ENCODE measurements around the gene MAFG.

MAFG gene

DNA sequence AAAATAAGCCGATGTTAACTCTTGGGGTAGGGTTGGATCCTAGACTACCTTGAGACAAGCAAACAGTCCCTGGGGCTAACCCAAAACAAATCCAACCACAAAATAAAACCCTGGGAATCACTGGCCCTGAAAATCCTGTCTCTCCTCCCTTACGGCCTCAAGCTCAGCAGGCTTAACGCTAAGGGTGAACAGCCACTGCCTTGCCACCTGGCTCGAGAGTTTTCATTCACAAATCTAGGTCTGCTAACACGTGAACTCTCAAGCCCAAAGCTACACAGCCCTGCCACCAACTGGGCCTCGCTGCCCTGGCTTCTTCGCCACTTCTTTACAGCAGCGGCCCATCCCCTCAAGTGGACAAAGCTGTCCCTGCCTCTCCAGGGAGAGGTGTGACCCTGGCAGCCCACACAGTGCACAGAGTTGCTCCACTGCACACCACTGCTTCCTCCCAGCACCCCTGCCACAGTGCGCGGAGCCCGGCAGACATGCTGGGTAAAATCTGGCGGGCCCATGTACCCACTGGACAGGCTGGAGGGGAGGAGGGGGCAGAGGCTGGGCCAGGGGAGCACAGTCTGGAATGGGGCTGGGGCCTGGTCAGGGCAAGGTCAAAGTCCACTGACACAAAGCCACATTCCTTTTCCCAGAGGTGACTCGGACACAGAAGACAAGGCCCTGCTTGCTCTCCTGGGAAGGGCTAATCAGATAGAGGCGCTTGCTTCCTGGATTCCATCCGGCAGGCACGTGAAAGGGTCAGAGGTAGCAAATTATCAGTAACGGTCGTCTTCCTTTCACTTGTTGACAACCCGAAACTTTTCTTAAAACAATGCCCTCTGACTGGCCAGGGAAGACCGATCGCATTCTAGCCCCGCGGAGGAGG lies 17.3 kb downstream of the MAFG start:
- H3K4me3 ChIP-seq (ENCODE audit: low read depth, low read length): peak overlapping the region; percentile 94
- H3K27ac ChIP-seq (ENCODE audit: low read depth, low read length): peak overlapping the region; percentile 48
- H3K14ac ChIP-seq (ENCODE audit: low read length): peak overlapping the region; percentile 72
- peak overlapping the region; percentile 79 for H3K9ac ChIP-seq (ENCODE audit: low read length)
- H3K27me3 ChIP-seq (ENCODE audit: insufficient read depth, low read length): no peaks in the 10 kb centered on the region
- peak overlapping the region; percentile 59 for H2BK120ac ChIP-seq (ENCODE audit: insufficient read depth, low read length, poor library complexity)
- H3K4ac ChIP-seq (ENCODE audit: low read depth, low read length): peak overlapping the region; percentile 11
- peaks cover 4% of the 10 kb centered on the region for H3K79me2 ChIP-seq (ENCODE audit: control insufficient read depth, insufficient read depth, low read length, poor library complexity)
- H4K91ac ChIP-seq (ENCODE audit: low read depth, low read length): peak overlapping the region; percentile 67
- WGBS (ENCODE audit: extremely low coverage, insufficient coverage, insufficient read length): no CpG with 5 or more reads among the region's 23 CpGs
- H3K36me3 ChIP-seq (ENCODE audit: control insufficient read depth in 1 of 2, insufficient read depth in 2 of 2, low read length in 2 of 2): peaks cover 74 to 75% of the 10 kb centered on the region in 2 experiments
- no peaks in the 10 kb centered on the region for H3K9me3 ChIP-seq (ENCODE audit: insufficient read depth, low read depth, low read length)
- no peak overlapping the region for H2AK5ac ChIP-seq (ENCODE audit: low read length)
- H3K4me2 ChIP-seq (ENCODE audit: low read length): peak overlapping the region; percentile 95
- H4K8ac ChIP-seq (ENCODE audit: low read depth, low read length): no peak overlapping the region
- peak overlapping the region; percentile 1 for H2AFZ ChIP-seq (ENCODE audit: insufficient read depth, low read length, poor library complexity)
- H3K79me1 ChIP-seq (ENCODE audit: low read length): peaks cover 3% of the 10 kb centered on the region
- no peak overlapping the region for H2BK12ac ChIP-seq (ENCODE audit: low read length)
- no peak overlapping the region for H2BK5ac ChIP-seq (ENCODE audit: low read depth, low read length, poor library complexity)
- H3K18ac ChIP-seq (ENCODE audit: low read length): no peak overlapping the region
- peaks cover 6% of the 10 kb centered on the region in 2 experiments for H3K4me1 ChIP-seq (ENCODE audit: control insufficient read depth in 1 of 2, insufficient read depth in 2 of 2, low read length in 2 of 2)
- peak in 1 of 2 donors; percentile 78 for DNase-seq
- H3K23ac ChIP-seq (ENCODE audit: low read length): no peak overlapping the region
- H4K12ac ChIP-seq (ENCODE audit: low read depth, low read length): no peak overlapping the region

DNA sequence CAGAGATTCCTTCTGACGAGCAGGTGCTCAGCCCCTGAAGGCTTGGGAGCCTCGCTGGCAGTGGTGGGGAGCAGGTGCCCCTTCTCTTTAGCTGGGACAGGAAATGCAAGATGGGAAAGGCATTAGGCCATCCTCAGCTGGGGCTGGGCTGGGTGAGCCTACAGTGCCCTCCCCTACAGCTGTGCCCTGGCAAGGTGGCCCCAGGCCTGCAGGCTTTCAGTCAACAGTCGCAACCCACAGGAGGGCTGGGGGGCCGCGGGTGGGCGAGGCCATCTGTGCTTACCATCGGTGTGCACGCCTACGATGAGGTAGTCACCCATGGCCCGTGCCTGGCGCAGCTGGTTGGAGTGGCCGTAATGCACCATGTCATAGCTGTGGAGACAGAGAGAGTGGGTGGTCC lies 18.3 kb downstream of the MAFG start:
- Histone ChIP-seq H3K4me1 (ENCODE audit: control insufficient read depth in 1 of 2, insufficient read depth in 2 of 2, low read length in 2 of 2) (peaks cover 6% of the 10 kb centered on the region in 2 experiments), H4K12ac (ENCODE audit: low read depth, low read length) (no peak overlapping the region), H3K9ac (ENCODE audit: low read length) (no peak overlapping the region), H3K18ac (ENCODE audit: low read length) (peak overlapping the region; percentile 3), H4K8ac (ENCODE audit: low read depth, low read length) (no peak overlapping the region), H3K27me3 (ENCODE audit: insufficient read depth, low read length) (no peaks in the 10 kb centered on the region), H3K9me3 (ENCODE audit: insufficient read depth, low read depth, low read length) (no peaks in the 10 kb centered on the region), H2BK120ac (ENCODE audit: insufficient read depth, low read length, poor library complexity) (no peak overlapping the region), H3K23ac (ENCODE audit: low read length) (no peak overlapping the region), H2AFZ (ENCODE audit: insufficient read depth, low read length, poor library complexity) (no peak overlapping the region), H2BK5ac (ENCODE audit: low read depth, low read length, poor library complexity) (no peak overlapping the region), H2AK5ac (ENCODE audit: low read length) (no peak overlapping the region), H3K4me3 (ENCODE audit: low read depth, low read length) (no peak overlapping the region), H3K79me2 (ENCODE audit: control insufficient read depth, insufficient read depth, low read length, poor library complexity) (peaks cover 4% of the 10 kb centered on the region), H3K4ac (ENCODE audit: low read depth, low read length) (no peak overlapping the region), H3K4me2 (ENCODE audit: low read length) (no peak overlapping the region), H4K91ac (ENCODE audit: low read depth, low read length) (no peak overlapping the region), H3K79me1 (ENCODE audit: low read length) (peaks cover 3% of the 10 kb centered on the region), H3K27ac (ENCODE audit: low read depth, low read length) (no peak overlapping the region), H3K14ac (ENCODE audit: low read length) (no peak overlapping the region), H3K36me3 (ENCODE audit: control insufficient read depth in 1 of 2, insufficient read depth in 2 of 2, low read length in 2 of 2) (peaks cover 74 to 75% of the 10 kb centered on the region in 2 experiments), H2BK12ac (ENCODE audit: low read length) (no peak overlapping the region)
- DNase-seq: no peak
- WGBS (ENCODE audit: extremely low coverage, insufficient coverage, insufficient read length): no CpG with 5 or more reads among the region's 12 CpGs

DNA sequence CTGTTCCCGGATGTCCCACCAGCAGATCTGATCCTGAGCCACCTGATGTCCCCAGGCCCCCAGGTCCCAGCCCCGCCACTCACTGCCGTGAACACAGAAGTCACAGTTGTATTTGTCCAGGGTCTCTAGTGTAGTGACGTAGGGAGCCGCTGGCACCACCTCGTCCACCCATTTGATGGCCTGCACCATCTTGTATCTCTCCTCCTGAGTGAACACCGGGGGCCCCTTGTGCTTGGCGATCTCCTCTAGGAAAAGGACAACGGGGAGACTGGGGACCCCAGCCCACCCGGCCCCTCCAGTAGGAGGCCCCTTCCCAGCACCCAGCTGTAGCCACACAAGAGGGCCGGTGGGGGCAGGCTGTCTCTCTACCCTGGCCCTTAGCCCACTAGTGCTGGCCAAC lies 18.7 kb downstream of the MAFG start:
- no peak overlapping the region for H3K14ac ChIP-seq (ENCODE audit: low read length)
- H2AFZ ChIP-seq (ENCODE audit: insufficient read depth, low read length, poor library complexity): no peak overlapping the region
- H3K27me3 ChIP-seq (ENCODE audit: insufficient read depth, low read length): no peaks in the 10 kb centered on the region
- H2AK5ac ChIP-seq (ENCODE audit: low read length): no peak overlapping the region
- no peak overlapping the region for H3K4me3 ChIP-seq (ENCODE audit: low read depth, low read length)
- no peak overlapping the region for H3K23ac ChIP-seq (ENCODE audit: low read length)
- H3K27ac ChIP-seq (ENCODE audit: low read depth, low read length): no peak overlapping the region
- no peak for DNase-seq
- no peak overlapping the region for H4K12ac ChIP-seq (ENCODE audit: low read depth, low read length)
- no peak overlapping the region for H3K4me2 ChIP-seq (ENCODE audit: low read length)
- H2BK12ac ChIP-seq (ENCODE audit: low read length): no peak overlapping the region
- no CpG with 5 or more reads among the region's 11 CpGs for WGBS (ENCODE audit: extremely low coverage, insufficient coverage, insufficient read length)
- H3K18ac ChIP-seq (ENCODE audit: low read length): no peak overlapping the region
- H3K4me1 ChIP-seq (ENCODE audit: control insufficient read depth in 1 of 2, insufficient read depth in 2 of 2, low read length in 2 of 2): peaks cover 6% of the 10 kb centered on the region in 2 experiments
- H3K36me3 ChIP-seq (ENCODE audit: control insufficient read depth in 1 of 2, insufficient read depth in 2 of 2, low read length in 2 of 2): peaks cover 74 to 75% of the 10 kb centered on the region in 2 experiments
- H3K9ac ChIP-seq (ENCODE audit: low read length): no peak overlapping the region
- H3K79me1 ChIP-seq (ENCODE audit: low read length): peaks cover 3% of the 10 kb centered on the region
- no peak overlapping the region for H4K8ac ChIP-seq (ENCODE audit: low read depth, low read length)
- peaks cover 4% of the 10 kb centered on the region for H3K79me2 ChIP-seq (ENCODE audit: control insufficient read depth, insufficient read depth, low read length, poor library complexity)
- H3K4ac ChIP-seq (ENCODE audit: low read depth, low read length): no peak overlapping the region
- H2BK5ac ChIP-seq (ENCODE audit: low read depth, low read length, poor library complexity): no peak overlapping the region
- no peak overlapping the region for H2BK120ac ChIP-seq (ENCODE audit: insufficient read depth, low read length, poor library complexity)
- H3K9me3 ChIP-seq (ENCODE audit: insufficient read depth, low read depth, low read length): no peaks in the 10 kb centered on the region
- H4K91ac ChIP-seq (ENCODE audit: low read depth, low read length): no peak overlapping the region

DNA sequence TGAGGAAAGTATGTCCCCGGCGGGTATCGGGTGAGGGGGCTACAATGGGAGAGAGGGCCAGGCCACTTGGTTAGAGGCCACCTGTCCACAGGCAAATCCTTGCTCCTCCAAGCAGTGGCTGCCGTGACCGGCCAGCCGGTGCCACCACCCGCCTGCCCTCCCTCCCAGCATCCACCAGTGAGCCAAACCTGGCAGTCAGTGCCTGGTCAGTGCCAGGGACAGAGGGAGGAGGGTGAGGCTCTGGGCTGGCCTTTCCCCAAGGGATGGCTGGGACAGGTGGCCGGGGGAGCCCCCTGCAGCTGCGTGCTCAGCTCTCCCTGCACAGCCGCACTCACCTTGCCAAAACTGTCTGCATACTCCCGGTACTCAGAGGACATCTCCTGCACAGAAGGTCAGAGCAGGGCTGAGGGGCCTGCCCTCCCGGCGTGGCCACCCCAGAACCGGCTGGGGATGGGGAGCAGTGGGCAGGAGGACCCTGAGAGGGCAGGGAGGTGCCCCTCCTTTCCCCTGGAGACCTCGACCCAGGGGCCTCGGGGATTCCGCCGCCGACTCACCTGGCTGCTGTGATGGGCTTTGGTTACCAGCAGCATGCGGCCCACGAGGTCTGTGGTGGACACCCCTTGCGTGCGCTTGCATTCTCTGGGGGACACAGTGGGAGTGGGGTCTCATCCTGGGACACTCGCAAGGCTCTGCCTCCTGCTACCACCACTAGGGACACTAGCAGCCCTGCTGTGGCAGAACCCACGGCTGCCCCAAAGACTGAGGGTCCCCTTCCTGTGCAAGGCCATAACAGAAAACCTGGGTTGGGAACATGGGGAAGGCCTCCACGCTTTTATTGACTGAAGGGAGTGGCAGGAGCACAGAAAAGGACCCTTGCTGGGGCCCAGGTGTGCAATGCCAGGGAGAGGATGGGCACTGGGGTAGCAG lies 20.1 kb downstream of the MAFG start:
- H4K91ac ChIP-seq (ENCODE audit: low read depth, low read length): no peak overlapping the region
- peaks cover 2% of the 10 kb centered on the region for H3K9me3 ChIP-seq (ENCODE audit: insufficient read depth, low read depth, low read length)
- no peak overlapping the region for H3K27ac ChIP-seq (ENCODE audit: low read depth, low read length)
- H4K12ac ChIP-seq (ENCODE audit: low read depth, low read length): no peak overlapping the region
- H4K8ac ChIP-seq (ENCODE audit: low read depth, low read length): no peak overlapping the region
- H2BK5ac ChIP-seq (ENCODE audit: low read depth, low read length, poor library complexity): no peak overlapping the region
- no peak overlapping the region for H3K18ac ChIP-seq (ENCODE audit: low read length)
- no peak overlapping the region for H2BK12ac ChIP-seq (ENCODE audit: low read length)
- no peak overlapping the region for H3K4ac ChIP-seq (ENCODE audit: low read depth, low read length)
- H3K14ac ChIP-seq (ENCODE audit: low read length): no peak overlapping the region
- no peak overlapping the region for H3K9ac ChIP-seq (ENCODE audit: low read length)
- H2BK120ac ChIP-seq (ENCODE audit: insufficient read depth, low read length, poor library complexity): no peak overlapping the region
- peaks cover 4% of the 10 kb centered on the region for H3K79me2 ChIP-seq (ENCODE audit: control insufficient read depth, insufficient read depth, low read length, poor library complexity)
- peaks cover 65 to 71% of the 10 kb centered on the region in 2 experiments for H3K36me3 ChIP-seq (ENCODE audit: control insufficient read depth in 1 of 2, insufficient read depth in 2 of 2, low read length in 2 of 2)
- H3K4me3 ChIP-seq (ENCODE audit: low read depth, low read length): no peak overlapping the region
- H3K23ac ChIP-seq (ENCODE audit: low read length): no peak overlapping the region
- peaks cover 6 to 12% of the 10 kb centered on the region in 2 experiments for H3K4me1 ChIP-seq (ENCODE audit: control insufficient read depth in 1 of 2, insufficient read depth in 2 of 2, low read length in 2 of 2)
- no peak for DNase-seq
- H2AFZ ChIP-seq (ENCODE audit: insufficient read depth, low read length, poor library complexity): no peak overlapping the region
- WGBS (ENCODE audit: extremely low coverage, insufficient coverage, insufficient read length): no CpG with 5 or more reads among the region's 26 CpGs
- no peak overlapping the region for H2AK5ac ChIP-seq (ENCODE audit: low read length)
- no peaks in the 10 kb centered on the region for H3K27me3 ChIP-seq (ENCODE audit: insufficient read depth, low read length)
- peaks cover 4% of the 10 kb centered on the region for H3K79me1 ChIP-seq (ENCODE audit: low read length)
- no peak overlapping the region for H3K4me2 ChIP-seq (ENCODE audit: low read length)
